ES-I3 (cell line): ENCODE measurements around the gene IDI2.
"Not testable (repeated sequence)": the region's sequence is repeated elsewhere in the genome, so short reads cannot be mapped to it uniquely, and the experiment has no call there.

ENCODE experiments used
- H3K36me3 ChIP-seq: 2 replicates; pipeline ENCODE4 v1.6.1; 2013; ENCODE audit warnings: mild to moderate bottlenecking, low read length, control low read depth, moderate library complexity; ENCODE audit not compliant: insufficient read depth
- H3K4me1 ChIP-seq: 2 replicates; pipeline ENCODE4 v1.6.1; 2013; ENCODE audit warnings: mild to moderate bottlenecking, control low read depth, low read length; ENCODE audit not compliant: insufficient read depth
- H3K9ac ChIP-seq: 2 replicates; pipeline ENCODE4 v1.6.1; 2013; ENCODE audit warnings: low read depth, mild to moderate bottlenecking, low read length, moderate library complexity
- H3K9me3 ChIP-seq: 2 replicates; pipeline ENCODE4 v1.6.1; 2013; ENCODE audit warnings: mild to moderate bottlenecking, low read length, moderate library complexity; ENCODE audit not compliant: control insufficient read depth, insufficient read depth

Gene IDI2

DNA sequence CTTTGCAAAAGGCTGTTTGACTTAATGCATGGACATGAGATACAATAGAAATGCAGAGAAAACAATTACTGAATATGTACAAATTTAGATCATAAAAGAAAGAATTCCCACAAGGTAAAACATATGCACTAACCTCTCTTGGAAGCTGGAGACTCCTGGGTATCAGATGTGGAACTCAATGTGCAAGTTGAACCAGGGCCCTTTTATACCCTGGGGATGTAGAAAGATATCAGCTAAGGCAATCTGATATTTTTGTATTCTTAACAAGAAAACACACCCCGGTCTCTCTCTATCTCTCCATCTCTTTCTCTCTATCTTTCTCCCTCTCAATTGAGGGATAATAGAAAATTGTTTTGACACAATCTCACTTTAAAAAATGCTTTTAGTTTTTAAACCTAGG is at the start of gene IDI2:
TSS of gene IDI2 (minus strand) at position 177 of the 400 bp plus-strand sequence. CDS start 1,136 bp downstream, outside the sequence.
- H3K4me1 ChIP-seq = no peaks in the 10 kb centered on the region
- H3K9ac ChIP-seq = no peak within 1 kb of the TSS
- H3K9me3 ChIP-seq = no peaks in the 10 kb centered on the region; the same call in 1 of the 2 replicates
- no peaks in the 10 kb centered on the region for H3K36me3 ChIP-seq

GRCh38 chr10:1074748-1075308 is 49.2 kb upstream of the IDI2 start:
- Histone ChIP-seq H3K36me3 (peaks cover 7% of the 10 kb centered on the region), H3K9ac (no peak overlapping the region), H3K9me3 (no peaks in the 10 kb centered on the region), H3K4me1 (peaks cover 4% of the 10 kb centered on the region)

DNA sequence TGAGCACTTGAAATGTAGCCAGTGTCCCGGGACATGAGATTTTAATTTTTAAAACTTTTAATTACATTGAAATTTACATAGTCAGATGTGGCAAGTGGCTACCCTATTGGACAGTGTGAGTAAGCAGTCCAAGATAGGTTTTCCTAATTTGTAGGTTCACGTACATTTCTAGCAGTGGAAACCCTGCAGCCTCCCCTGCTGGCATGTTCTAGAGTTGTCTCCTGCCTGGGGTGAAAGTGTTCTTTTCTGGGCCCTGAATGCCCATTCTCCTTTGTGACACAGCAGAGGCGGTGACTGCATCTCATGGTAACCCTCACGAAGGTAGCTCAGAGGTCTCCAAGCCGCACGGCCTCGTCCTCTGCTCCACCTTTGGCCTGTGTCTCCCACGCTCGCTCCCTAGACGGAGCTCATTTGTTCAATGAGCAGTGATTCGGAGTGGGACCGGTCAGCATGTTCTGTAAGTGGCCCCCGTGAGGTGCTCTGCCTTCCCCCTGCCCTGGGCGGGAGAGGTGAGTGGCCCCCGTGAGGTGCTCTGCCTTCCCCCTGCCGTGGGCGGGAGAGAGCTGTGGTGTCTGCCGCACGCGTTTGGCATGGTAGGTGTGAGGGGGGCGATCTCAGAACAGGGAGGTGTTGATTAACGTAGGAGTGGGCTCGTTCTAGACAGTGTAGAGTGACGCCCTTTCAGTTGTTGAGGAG is 48.5 kb upstream of the IDI2 start:
- H3K9me3 ChIP-seq = no peaks in the 10 kb centered on the region
- H3K9ac ChIP-seq = no peak overlapping the region
- H3K4me1 ChIP-seq = peaks cover 4% of the 10 kb centered on the region
- H3K36me3 ChIP-seq = peaks cover 7% of the 10 kb centered on the region

GRCh38 chr10:1070919-1071318 is 45.3 kb upstream of the IDI2 start:
- H3K9ac ChIP-seq = no peak overlapping the region
- no peaks in the 10 kb centered on the region for H3K9me3 ChIP-seq
- peaks cover 4% of the 10 kb centered on the region for H3K4me1 ChIP-seq
- peaks cover 7% of the 10 kb centered on the region for H3K36me3 ChIP-seq

GRCh38 chr10:1068380-1069361 is 43.0 kb upstream of the IDI2 start:
- H3K4me1 ChIP-seq = peaks cover 4% of the 10 kb centered on the region
- no peak overlapping the region for H3K9ac ChIP-seq
- H3K9me3 ChIP-seq = no peaks in the 10 kb centered on the region
- H3K36me3 ChIP-seq = peaks cover 3% of the 10 kb centered on the region; the same call in 1 of the 2 replicates

DNA sequence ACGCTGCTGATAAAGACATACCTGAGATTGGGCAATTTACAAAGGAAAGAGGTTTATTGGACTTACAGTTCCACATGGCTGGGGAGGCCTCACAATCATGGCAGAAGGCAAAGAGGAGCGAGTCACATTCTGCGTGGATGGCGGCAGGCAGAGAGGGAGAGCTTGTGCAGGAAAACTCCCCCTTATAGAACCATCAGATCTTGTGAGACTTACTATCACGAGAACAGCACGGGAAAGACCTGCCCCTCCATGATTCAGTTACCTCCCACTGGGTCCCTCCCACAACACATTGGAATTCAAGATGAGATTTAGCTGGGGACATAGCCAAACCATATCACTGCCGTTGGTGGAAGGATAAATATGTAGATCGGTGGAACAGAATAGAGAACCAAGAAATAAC is 41.1 kb upstream of the IDI2 start:
- H3K4me1 ChIP-seq, H3K36me3 ChIP-seq, H3K9me3 ChIP-seq, H3K9ac ChIP-seq: not testable (repeated sequence)

GRCh38 chr10:1064964-1065247 is 39.2 kb upstream of the IDI2 start:
- no peak overlapping the region for H3K9ac ChIP-seq
- no peaks in the 10 kb centered on the region for H3K9me3 ChIP-seq
- no peaks in the 10 kb centered on the region; the same call in 1 of the 2 replicates for H3K4me1 ChIP-seq
- H3K36me3 ChIP-seq = no peaks in the 10 kb centered on the region

GRCh38 chr10:1063232-1063865 is 37.7 kb upstream of the IDI2 start:
- Histone ChIP-seq H3K9me3 (no peaks in the 10 kb centered on the region), H3K36me3 (no peaks in the 10 kb centered on the region), H3K4me1 (peaks cover 2% of the 10 kb centered on the region; the same call in 1 of the 2 replicates), H3K9ac (no peak overlapping the region)

DNA sequence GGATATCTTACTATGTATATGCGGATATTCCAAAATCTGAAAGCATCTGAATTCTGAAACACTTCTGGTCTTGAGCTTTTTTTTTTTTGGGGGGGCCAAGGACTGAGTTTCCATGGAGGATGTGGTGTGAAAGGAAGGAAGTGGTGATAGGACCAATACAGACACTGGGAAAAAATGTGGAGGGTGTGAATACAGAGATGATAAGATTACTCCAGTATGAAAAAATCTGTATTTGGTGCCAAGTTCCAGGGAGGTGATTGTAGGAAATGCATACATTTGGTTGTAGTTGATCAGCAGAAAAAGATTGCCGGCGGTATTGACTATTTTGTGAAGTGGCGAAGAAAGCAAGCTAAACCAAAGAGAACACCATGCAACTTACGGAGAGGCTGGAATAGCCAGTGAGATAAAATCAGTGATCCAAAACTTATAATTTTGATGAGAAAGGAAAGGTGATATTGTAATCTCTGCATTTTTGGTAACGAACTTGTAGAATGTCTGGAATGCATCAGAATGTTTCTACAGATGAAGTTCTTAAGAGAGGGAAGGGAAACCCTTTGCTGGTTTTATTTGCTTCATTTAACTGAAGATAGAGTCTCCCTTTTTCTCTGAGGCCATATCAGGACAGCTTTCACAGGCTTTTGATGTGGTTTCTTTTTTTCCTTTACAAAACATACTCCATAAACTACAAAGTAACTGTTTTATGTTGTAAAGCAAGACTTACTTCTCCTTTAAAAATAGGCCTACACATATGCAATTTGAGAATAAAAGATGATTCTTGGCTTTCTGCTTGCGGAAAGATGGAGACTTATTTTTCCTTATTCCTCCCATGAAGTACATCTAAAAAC is 36.5 kb upstream of the IDI2 start:
- H3K36me3 ChIP-seq = no peaks in the 10 kb centered on the region
- no peak overlapping the region for H3K9ac ChIP-seq
- H3K9me3 ChIP-seq = no peaks in the 10 kb centered on the region
- peaks cover 9% of the 10 kb centered on the region for H3K4me1 ChIP-seq

DNA sequence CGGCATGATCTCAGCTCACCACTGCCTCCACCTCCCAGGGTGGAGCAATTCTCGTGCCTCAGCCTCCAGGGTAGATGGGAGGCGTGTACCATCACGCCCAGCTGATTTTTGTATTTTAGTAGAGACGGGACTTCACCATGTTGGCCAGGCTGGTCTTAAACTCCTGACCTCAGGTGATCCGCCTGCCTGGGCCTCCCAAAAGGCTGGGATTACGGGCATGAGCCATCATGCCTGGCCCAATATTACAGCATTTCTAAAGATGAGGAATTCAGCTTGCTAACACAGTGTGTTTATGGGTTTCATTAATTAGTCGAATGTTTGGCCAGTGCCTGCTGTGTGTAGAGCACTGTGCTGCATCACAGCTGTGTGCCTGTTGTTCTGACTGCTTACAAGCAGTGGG is 34.2 kb upstream of the IDI2 start:
- H3K9ac ChIP-seq = no peak overlapping the region
- no peaks in the 10 kb centered on the region for H3K9me3 ChIP-seq
- H3K4me1 ChIP-seq = peaks cover 9% of the 10 kb centered on the region
- no peaks in the 10 kb centered on the region for H3K36me3 ChIP-seq

DNA sequence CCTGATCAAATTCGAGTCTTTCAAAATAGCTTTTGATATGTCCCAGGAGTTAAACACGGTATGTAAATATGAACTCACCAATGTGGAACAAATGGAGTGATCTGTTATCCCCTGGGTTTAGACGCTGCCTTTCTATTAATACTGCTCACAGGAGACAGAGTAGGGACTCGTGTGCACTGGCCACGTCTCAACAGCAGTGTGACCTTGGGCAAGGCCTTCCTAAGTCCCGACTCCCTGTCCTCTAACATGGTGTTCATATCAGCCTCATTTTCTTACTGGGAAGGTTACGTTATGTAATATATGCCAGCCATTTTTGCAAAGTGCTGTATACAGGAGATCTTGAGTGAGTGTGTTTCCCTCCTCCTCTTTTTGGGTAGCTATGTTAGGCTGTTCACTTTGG is 32.4 kb upstream of the IDI2 start:
- H3K36me3 ChIP-seq = no peaks in the 10 kb centered on the region
- H3K9ac ChIP-seq = 0 out of 2 replicates have a peak overlapping the region, but pooled peaks have one; percentile 70
- peaks cover 9% of the 10 kb centered on the region for H3K4me1 ChIP-seq
- H3K9me3 ChIP-seq = no peaks in the 10 kb centered on the region

DNA sequence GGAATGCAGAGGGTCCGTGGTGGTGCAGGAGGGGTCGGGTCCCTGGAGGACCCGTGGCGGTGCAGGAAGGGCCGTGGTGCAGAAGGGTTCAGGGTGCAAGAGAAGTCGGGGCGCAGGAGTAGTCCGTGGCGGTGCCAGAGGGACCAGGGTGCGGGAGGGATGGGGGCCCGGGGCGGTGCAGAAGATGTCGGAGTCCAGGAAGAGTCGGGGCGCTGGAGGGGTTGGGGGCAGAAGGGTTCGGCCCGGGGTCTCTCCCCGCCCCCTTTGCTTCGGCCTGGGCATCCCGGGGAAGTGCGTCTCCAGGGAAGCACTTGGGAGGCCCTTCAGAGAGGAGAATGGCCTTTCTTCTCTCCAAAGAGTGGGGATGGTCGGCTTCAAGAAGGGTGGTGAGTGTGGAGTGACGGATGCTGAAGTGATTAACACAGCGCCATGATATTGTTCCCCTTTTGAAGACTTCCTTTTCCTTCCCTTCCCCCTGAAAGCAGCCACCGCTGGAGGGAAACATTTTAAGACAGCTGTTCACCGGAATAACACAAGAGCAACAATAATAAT is 31.5 kb upstream of the IDI2 start:
- peaks cover 9% of the 10 kb centered on the region for H3K4me1 ChIP-seq
- peak overlapping the region; percentile 70 for H3K9ac ChIP-seq
- no peaks in the 10 kb centered on the region for H3K36me3 ChIP-seq
- no peaks in the 10 kb centered on the region for H3K9me3 ChIP-seq

DNA sequence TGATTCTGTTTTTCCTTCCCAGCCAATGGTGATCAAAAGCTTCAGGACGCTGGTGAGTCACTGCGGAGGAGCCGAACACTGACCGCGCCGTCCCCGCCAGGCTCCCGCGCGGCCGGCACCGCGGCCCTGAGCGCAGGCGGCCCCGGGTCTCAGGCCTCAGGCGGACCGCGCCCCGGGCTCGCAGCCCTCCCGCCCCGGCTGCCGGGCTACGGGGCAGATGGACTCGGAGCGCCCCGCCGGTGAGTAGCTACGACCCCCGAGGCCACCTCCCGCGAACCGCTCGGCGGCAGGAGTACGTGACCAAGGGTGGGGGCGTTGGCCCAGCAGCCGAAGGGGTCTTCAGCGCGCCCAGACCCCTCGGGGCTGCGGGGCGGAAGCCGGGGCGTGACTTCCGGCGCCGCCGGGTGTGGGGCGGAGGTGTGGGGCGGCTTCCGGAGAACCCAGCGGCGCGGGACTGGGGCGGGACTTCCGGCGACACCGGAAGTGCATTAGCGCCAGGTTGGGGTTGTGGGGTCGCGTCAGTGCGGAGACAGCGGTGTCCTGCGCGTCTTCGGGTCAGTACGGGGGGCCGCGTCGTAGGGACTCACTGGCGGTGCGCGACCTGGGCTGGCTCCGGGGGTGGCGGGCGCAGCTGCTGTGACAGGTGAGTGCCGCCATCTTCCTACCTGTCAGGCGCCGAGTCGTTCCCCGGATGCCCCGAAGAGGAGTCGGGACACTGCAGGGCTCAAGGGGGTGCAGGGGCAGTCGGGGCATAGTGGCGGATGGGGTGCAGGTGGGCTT is 30.9 kb upstream of the IDI2 start, which contains the start of gene WDR37:
TSS of gene WDR37 (plus strand) at position 60 of the 780 bp plus-strand sequence. CDS start 15,771 bp downstream, outside the sequence.
- Histone ChIP-seq H3K9ac (peak within 1 kb of the TSS; percentile 70), H3K36me3 (no peaks in the 10 kb centered on the region), H3K4me1 (peaks cover 9% of the 10 kb centered on the region), H3K9me3 (no peaks in the 10 kb centered on the region)
